Measurements from ENCODE around the gene PRPSAP2.
"Not testable (repeated sequence)": the region's sequence is repeated elsewhere in the genome, so short reads cannot be mapped to it uniquely, and the experiment has no call there.

PRPSAP2 gene

GRCh38 chr17:18857864-18858566 is at the start of gene PRPSAP2:
Gene PRPSAP2, plus strand, starts transcription at chr17:18858131. Its CDS starts 7,703 bp downstream, at chr17:18865834.
- no peak for TF ChIP-seq CTCF (IDR thresholded peaks at IDR 0.05; ENCODE audit: low read depth, low read length, missing control alignments)
- H3K4me3 ChIP-seq (replicated peaks; ENCODE audit: low read depth, low read length): peak within 1 kb of the TSS; percentile 65

GRCh38 chr17:18815924-18816323 is 42.0 kb upstream of the PRPSAP2 start:
- H3K4me3 ChIP-seq (replicated peaks; ENCODE audit: low read depth, low read length); DNase-seq (ENCODE audit: extremely low read depth, low read depth): not testable (repeated sequence)

More at GRCh38 chr17:18857864-18858566, at the start of gene PRPSAP2:
- DNase-seq (ENCODE audit: extremely low read depth, low read depth): peak; percentile 70

- TF ChIP-seq CTCF (IDR thresholded peaks at IDR 0.05; ENCODE audit: low read depth, low read length, missing control alignments): peak; percentile 43
- not testable (repeated sequence) for H3K4me3 ChIP-seq (replicated peaks; ENCODE audit: low read depth, low read length)
- peak; percentile 31 for DNase-seq (ENCODE audit: extremely low read depth, low read depth)
Observed at GRCh38 chr17:18816489-18817371, 41.2 kb upstream of the PRPSAP2 start.

- not testable (repeated sequence) for DNase-seq (ENCODE audit: extremely low read depth, low read depth); H3K4me3 ChIP-seq (replicated peaks; ENCODE audit: low read depth, low read length)
Observed at GRCh38 chr17:18821430-18821829, 36.5 kb upstream of the PRPSAP2 start.

GRCh38 chr17:18827613-18828012 is 30.3 kb upstream of the PRPSAP2 start:
- DNase-seq (ENCODE audit: extremely low read depth, low read depth); H3K4me3 ChIP-seq (replicated peaks; ENCODE audit: low read depth, low read length): not testable (repeated sequence)

GRCh38 chr17:18848501-18848900 is 9.4 kb upstream of the PRPSAP2 start:
- no peak overlapping the region for H3K4me3 ChIP-seq (replicated peaks; ENCODE audit: low read depth, low read length)
- DNase-seq (ENCODE audit: extremely low read depth, low read depth): no peak

GRCh38 chr17:18850679-18851078 is 7.3 kb upstream of the PRPSAP2 start:
- TF ChIP-seq CTCF (IDR thresholded peaks at IDR 0.05; ENCODE audit: low read depth, low read length, missing control alignments): no peak
- no peak for DNase-seq (ENCODE audit: extremely low read depth, low read depth)
- H3K4me3 ChIP-seq (replicated peaks; ENCODE audit: low read depth, low read length): no peak overlapping the region

More at GRCh38 chr17:18848501-18848900, 9.4 kb upstream of the PRPSAP2 start:
- no peak for TF ChIP-seq CTCF (IDR thresholded peaks at IDR 0.05; ENCODE audit: low read depth, low read length, missing control alignments)

- H3K4me3 ChIP-seq (replicated peaks; ENCODE audit: low read depth, low read length): no peak overlapping the region
- no peak for DNase-seq (ENCODE audit: extremely low read depth, low read depth)
- no peak for TF ChIP-seq CTCF (IDR thresholded peaks at IDR 0.05; ENCODE audit: low read depth, low read length, missing control alignments)
Observed at GRCh38 chr17:18851201-18851600, 6.7 kb upstream of the PRPSAP2 start.
